Stimulated activated naive CD4-positive, alpha-beta T cell treated with Interleukin-2 at 50 U/mL for 16 hours (primary cell): ENCODE measurements around the gene FGD5.

Experiments
- DNase-seq: peaks from one replicate; lab custom pipeline; 2025; lab: John Stamatoyannopoulos, UW

The FGD5 gene

DNA sequence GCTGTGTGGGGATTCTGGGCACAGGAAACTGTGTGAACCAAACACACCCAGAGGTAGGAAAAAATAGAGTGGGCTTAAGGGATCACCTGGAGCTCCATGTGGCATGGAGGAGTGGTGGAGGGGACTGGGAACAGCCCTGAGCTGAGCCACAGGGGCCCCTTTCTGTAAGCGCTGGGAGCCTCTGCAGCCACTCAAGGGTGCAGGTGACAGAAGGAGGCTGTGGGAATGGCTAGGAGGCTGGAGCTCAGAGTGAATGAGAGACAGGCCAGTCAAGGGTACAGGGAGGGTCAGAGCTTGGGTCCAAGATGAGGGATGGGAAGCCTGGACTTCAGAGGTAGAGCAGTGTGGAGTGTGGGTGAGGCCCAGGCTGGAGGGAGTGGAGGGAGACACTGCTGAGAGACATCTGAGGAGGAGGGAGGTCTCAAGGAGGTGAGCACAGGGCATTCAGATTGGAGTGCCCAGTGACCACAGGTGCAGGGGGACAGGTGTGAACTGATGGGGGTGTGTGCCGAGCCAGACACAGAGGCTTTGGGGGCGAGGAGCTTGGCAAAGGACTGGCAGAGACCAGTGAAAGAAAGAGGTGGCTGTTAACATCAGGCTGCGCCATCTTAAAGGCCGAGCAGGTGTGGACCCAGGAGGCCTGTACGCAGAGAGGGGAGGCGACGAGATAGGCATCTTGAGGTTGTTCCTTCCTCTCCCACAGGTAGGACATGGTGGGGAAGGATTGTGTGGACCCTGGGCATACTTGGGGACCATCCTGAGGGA lies 56.8 kb downstream of the FGD5 start:
- no peak for DNase-seq

GRCh38 chr3:14876921-14877333 lies 58.2 kb downstream of the FGD5 start:
- DNase-seq = no peak

GRCh38 chr3:14877469-14877868 lies 58.7 kb downstream of the FGD5 start:
- no peak for DNase-seq

- peak; percentile 14 for DNase-seq
Observed at GRCh38 chr3:14879211-14879874, 60.6 kb downstream of the FGD5 start.

DNA sequence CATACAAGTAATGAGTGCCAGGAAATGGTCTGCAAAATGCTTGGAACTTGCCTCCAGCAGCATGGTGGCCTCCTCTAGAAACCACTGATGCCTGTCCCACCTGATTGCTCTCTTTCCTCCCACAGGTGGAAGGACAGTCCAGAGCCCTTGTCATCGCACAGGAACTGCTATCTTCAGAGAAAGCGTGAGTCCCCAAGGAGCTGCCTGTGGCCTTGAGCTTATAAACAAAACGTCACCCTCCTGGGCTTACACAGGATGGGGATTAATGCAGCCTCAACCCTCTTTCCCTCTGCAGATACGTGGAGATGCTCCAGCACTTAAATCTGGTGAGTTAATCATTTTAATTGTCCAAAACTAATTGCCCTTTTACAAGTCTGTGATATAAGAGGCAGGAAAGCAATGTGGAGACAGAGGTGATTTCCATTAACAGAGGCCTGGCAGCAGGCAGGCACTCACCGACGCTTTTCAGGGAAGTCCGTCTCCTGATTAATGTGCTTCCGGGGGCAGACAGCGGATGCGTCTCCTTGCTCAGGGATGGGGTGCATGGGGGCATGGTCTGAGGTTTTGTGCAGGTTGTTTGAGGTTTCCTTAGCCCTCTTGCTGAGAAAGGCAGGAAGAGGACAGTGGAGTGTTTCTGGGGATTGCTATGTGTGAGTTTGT lies 61.8 kb downstream of the FGD5 start:
- no peak for DNase-seq

GRCh38 chr3:14883226-14883625 lies 64.5 kb downstream of the FGD5 start:
- DNase-seq = no peak

- peak; percentile 5 for DNase-seq
Observed at GRCh38 chr3:14884665-14885064, 65.9 kb downstream of the FGD5 start.

GRCh38 chr3:14885307-14885706 lies 66.5 kb downstream of the FGD5 start:
- DNase-seq = no peak

GRCh38 chr3:14886101-14886500 lies 67.3 kb downstream of the FGD5 start:
- DNase-seq = no peak

- DNase-seq = no peak
Observed at GRCh38 chr3:14889205-14889604, 70.4 kb downstream of the FGD5 start.

GRCh38 chr3:14889943-14890342 lies 71.2 kb downstream of the FGD5 start:
- no peak for DNase-seq

- no peak for DNase-seq
Observed at GRCh38 chr3:14890476-14890875, 71.7 kb downstream of the FGD5 start.

DNA sequence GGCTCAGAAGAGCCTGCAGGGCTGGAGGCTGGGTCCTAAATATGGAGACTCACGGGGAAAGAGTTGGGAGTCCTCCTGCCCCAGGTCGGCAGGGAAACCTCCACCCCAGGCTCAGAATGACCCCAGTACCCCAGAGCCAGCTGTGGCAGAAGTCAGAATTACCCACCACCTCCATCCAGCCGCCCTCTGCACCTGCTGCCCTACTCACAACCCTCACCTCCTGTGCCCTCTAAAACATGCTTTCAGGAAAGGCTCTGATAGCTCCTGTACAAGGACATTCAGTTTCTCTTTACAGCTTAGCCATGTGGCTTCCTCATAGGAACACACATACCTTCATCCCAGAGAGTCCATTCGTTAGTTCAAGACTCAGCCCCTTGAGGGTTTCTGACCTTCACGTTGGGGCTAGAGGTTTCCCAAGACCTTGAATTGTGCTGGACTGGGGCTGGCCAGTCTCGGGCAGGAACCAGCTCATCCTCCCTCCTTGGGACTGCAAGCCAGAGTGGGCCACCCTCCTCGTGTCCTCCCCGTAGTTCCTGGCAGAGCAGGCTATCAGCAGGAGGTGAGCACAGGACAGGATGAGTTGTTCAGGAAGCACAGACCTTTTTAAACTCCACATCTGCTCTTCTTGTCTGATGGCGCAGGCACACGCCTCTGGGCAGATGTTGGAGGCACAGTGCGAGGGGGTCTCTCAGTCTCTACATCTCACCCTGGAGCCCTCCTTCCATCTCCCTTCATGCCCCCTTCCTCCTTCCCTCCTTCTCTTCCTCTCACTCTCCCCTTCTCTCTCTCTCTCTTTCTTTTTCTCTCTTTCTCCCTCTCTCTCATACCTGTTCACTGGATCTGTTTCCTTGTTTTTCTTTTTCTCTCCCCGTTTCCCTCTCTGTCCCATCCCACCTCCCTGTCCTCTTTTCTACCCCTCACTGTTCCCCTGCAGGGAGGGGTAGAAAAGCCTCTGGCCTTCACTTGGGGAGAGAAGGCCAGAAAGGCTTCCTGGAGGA lies 72.7 kb downstream of the FGD5 start:
- DNase-seq = no peak

- DNase-seq = no peak
Observed at GRCh38 chr3:14892226-14892625, 73.5 kb downstream of the FGD5 start.

GRCh38 chr3:14894085-14894484 lies 75.3 kb downstream of the FGD5 start:
- DNase-seq = no peak

- no peak for DNase-seq
Observed at GRCh38 chr3:14897266-14897665, 78.5 kb downstream of the FGD5 start.

- no peak for DNase-seq
Observed at GRCh38 chr3:14898929-14899328, 80.2 kb downstream of the FGD5 start.

DNA sequence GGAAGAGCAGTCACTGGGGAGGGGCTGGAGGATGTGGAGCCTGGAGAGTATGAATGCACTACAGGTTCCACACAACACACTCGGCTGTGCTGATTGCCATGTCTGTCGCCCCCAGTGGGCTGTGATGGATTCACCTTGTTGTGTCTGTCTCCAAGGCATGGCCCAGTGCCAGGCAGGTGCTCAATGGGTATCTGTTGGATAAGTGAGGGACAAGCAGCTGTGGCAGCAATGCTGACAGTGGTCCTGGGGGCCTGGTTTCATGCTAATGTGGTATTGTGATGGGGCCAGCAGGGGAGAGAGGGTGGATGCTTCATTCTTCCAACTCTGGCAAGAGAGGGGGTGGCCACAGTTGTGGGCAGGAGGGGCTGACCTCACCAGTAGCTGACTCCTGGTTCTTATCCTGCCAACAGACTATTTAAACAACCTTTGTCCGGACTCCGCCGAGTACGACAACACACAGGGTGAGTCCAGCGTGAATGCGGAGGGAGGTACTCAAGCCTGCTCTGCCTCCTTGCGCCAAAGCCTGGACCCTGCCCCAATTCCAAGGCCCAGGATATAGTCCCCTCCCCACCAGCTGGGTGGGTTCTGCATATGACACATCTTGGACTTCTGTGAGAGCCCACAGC lies 81.3 kb downstream of the FGD5 start:
- DNase-seq = no peak

- no peak for DNase-seq
Observed at GRCh38 chr3:14900881-14901873, 82.4 kb downstream of the FGD5 start.

- DNase-seq = no peak
Observed at GRCh38 chr3:14902719-14903118, 84.0 kb downstream of the FGD5 start.
